Glomerular endothelial cell (primary cell): ENCODE results near the gene SH2D2A. TPM values are rescaled to one million over a fixed set of nuclear protein-coding genes. Genes with fewer than 3 reads are reported as not detected.

Experiments used
- DNase-seq: peaks from one replicate; pipeline ENCODE4 v3.0.0-alpha.2; 2011; ENCODE audit warnings: low read depth, low spot score; ENCODE audit errors: extremely low read depth
- total RNA-seq: library from RNA; depleted of rRNA; stranded (reverse); fragments of >200 nt; gene quantifications from 2 replicates; pipeline ENCODE4 v1.2.3, GENCODE V29; 2015

SH2D2A gene
- total RNA-seq, 1 donor from 2014 or later, result 0.82 TPM

GRCh38 chr1:156805766-156806511, 10.7 kb downstream of the SH2D2A start:
- DNase-seq, result no peak

GRCh38 chr1:156804572-156805243, 11.9 kb downstream of the SH2D2A start:
- DNase-seq, result no peak

- no peak for DNase-seq
These were observed 12.6 kb downstream of the SH2D2A start for GRCh38 chr1:156804026-156804425.

GRCh38 chr1:156803086-156803851, 13.4 kb downstream of the SH2D2A start:
- no peak for DNase-seq

- no peak for DNase-seq
These were observed 14.2 kb downstream of the SH2D2A start for GRCh38 chr1:156802421-156802935.

- DNase-seq, result no peak
These were observed 15.1 kb downstream of the SH2D2A start for GRCh38 chr1:156801409-156802121.

- DNase-seq, result no peak
These were observed 19.3 kb downstream of the SH2D2A start for GRCh38 chr1:156797212-156797871.

- DNase-seq, result no peak
These were observed 20.1 kb downstream of the SH2D2A start for GRCh38 chr1:156796340-156797097.

GRCh38 chr1:156795787-156796186, 20.9 kb downstream of the SH2D2A start:
- no peak for DNase-seq

- DNase-seq, result no peak
These were observed 21.3 kb downstream of the SH2D2A start for GRCh38 chr1:156795374-156795733.

- DNase-seq, result no peak
These were observed 21.9 kb downstream of the SH2D2A start for GRCh38 chr1:156794506-156795373.

- no peak for DNase-seq
These were observed 26.9 kb downstream of the SH2D2A start for GRCh38 chr1:156789621-156790318.

- DNase-seq, result no peak
These were observed 28.5 kb downstream of the SH2D2A start for GRCh38 chr1:156788136-156788535.

GRCh38 chr1:156786640-156787039, 30.0 kb downstream of the SH2D2A start:
- DNase-seq, result no peak

- no peak for DNase-seq
These were observed 31.2 kb downstream of the SH2D2A start for GRCh38 chr1:156785458-156785857.

- no peak for DNase-seq
These were observed 35.0 kb downstream of the SH2D2A start for GRCh38 chr1:156781585-156782186.

- no peak for DNase-seq
These were observed 39.1 kb downstream of the SH2D2A start for GRCh38 chr1:156777573-156777972.

GRCh38 chr1:156776942-156777341, 39.7 kb downstream of the SH2D2A start:
- no peak for DNase-seq
